ENCODE results near the gene MAP3K1. TPM values are rescaled to one million over a fixed set of nuclear protein-coding genes. Genes with fewer than 3 reads are reported as not detected.
A peak's percentile ranks its signal among the peaks of the same experiment; 100 is the strongest.

MAP3K1 gene
- total and polyA plus RNA-seq, 9 of the 15 experiments (the other 6 are each of a cell fraction or from before 2014, with no cell fraction given) = 3.9 to 13.9 (median 7.5) TPM

GRCh38 chr5:56803894-56804293 is 11.5 kb upstream of the MAP3K1 start:
- Histone ChIP-seq H3K4me1 (replicated peaks in 1 of 2; ENCODE audit: control insufficient read depth in 2 of 2, insufficient read depth in 2 of 2, low read length in 2 of 2) (no peaks in the 10 kb centered on the region), H3K4me2 (ENCODE audit: insufficient read depth, low read length) (no peak overlapping the region), H3K9ac (ENCODE audit: insufficient read depth in 1 of 2, low read depth in 2 of 2, low read length in 2 of 2) (no peak overlapping the region), H2AFZ (ENCODE audit: low read depth, low read length) (no peak overlapping the region), H3K9me1 (ENCODE audit: control insufficient read depth, insufficient read depth, low read length) (no peaks in the 10 kb centered on the region), H3K79me2 (ENCODE audit: control insufficient read depth, insufficient read depth, low read length) (no peaks in the 10 kb centered on the region), H3K9me3 (replicated peaks; ENCODE audit: control insufficient read depth, insufficient read depth, low read depth, low read length) (no peaks in the 10 kb centered on the region), H4K20me1 (replicated peaks; ENCODE audit: control insufficient read depth, insufficient read depth, low read length) (no peaks in the 10 kb centered on the region), H3K4me3 (no peak overlapping the region), H3K36me3 (ENCODE audit: control insufficient read depth, insufficient read depth, low read length) (no peaks in the 10 kb centered on the region), H3K27me3 (ENCODE audit: control insufficient read depth in 2 of 2, insufficient read depth in 2 of 2, low read length in 2 of 2) (peaks cover 0 to 4% of the 10 kb centered on the region in 2 experiments; a peak in 1 of 5 replicates), H3K27ac (ENCODE audit: extremely low read depth, low read depth, low read length) (no peak overlapping the region)
- BruUV-seq (replicated peaks) = no TSS peak
- FAIRE-seq (no peak), ATAC-seq (no peak), DNase-seq (ENCODE audit: extremely low read depth in 1 of 4, low spot score in 3 of 4) (no peak)
- WGBS (ENCODE audit: insufficient coverage, low coverage, missing lambda C conversion rate) = 6% methylated on average over 1 of the region's 1 CpG
- intact Hi-C loops (cut with micrococcal nuclease) (no loop called here), in situ Hi-C loops (cut with MboI) (no loop called here)
- ChIA-PET POLR2A (interaction anchor here (1.4 kb wide), 1 partner anchor 13 kb away, joined by 3 read pairs; no protein-coding TSS in a partner anchor), CTCF (ENCODE audit: low intra/inter-chr PET ratio) (no interaction called here)
- no peak for TF ChIP-seq NR1H2 (CRISPR knock-in tag; IDR thresholded peaks at IDR 0.05)
- no peak for TF ChIP-seq FOXA3 (CRISPR knock-in tag; conservative IDR thresholded peaks at IDR 0.05 in 1 of 2, IDR thresholded peaks at IDR 0.05 in 1 of 2)
- TF ChIP-seq POLR3G (IDR thresholded peaks at IDR 0.05; ENCODE audit: extremely low read depth, insufficient read length, insufficient replicate concordance) = no peak
- TF ChIP-seq STAG1 (CRISPR knock-in tag; IDR thresholded peaks at IDR 0.05; ENCODE audit: borderline replicate concordance) = no peak
- TF ChIP-seq ILK (tag; IDR thresholded peaks at IDR 0.05; ENCODE audit: borderline replicate concordance, low read depth) = no peak

GRCh38 chr5:56807679-56808078 is 7.7 kb upstream of the MAP3K1 start:
- H3K9me3 ChIP-seq (replicated peaks; ENCODE audit: control insufficient read depth, insufficient read depth, low read depth, low read length) = no peaks in the 10 kb centered on the region
- H3K27ac ChIP-seq (ENCODE audit: extremely low read depth, low read depth, low read length) = no peak overlapping the region
- BruUV-seq (replicated peaks) = no TSS peak
- H3K27me3 ChIP-seq (ENCODE audit: control insufficient read depth in 2 of 2, insufficient read depth in 2 of 2, low read length in 2 of 2) = no peaks in the 10 kb centered on the region
- WGBS (ENCODE audit: insufficient coverage, low coverage, missing lambda C conversion rate) = 26% methylated on average over 5 of the region's 5 CpGs
- FAIRE-seq (no peak), ATAC-seq (no peak), DNase-seq (ENCODE audit: extremely low read depth in 1 of 4, low spot score in 3 of 4) (no peak)
- in situ Hi-C loops (cut with MboI) (no loop called here), intact Hi-C loops (cut with micrococcal nuclease) (no loop called here)
- ChIA-PET POLR2A (interaction anchor here (0.7 kb wide), 1 partner anchor 103 kb away, joined by 3 read pairs; no protein-coding TSS in a partner anchor), CTCF (ENCODE audit: low intra/inter-chr PET ratio) (no interaction called here)
- no peaks in the 10 kb centered on the region for H3K9me1 ChIP-seq (ENCODE audit: control insufficient read depth, insufficient read depth, low read length)
- H2AFZ ChIP-seq (ENCODE audit: low read depth, low read length) = no peak overlapping the region
- TF ChIP-seq ZNF507 (tag; conservative IDR thresholded peaks at IDR 0.05) (no peak), CEBPB (tag; IDR thresholded peaks at IDR 0.05) (peak; percentile 33; the same call in 1 of the 2 replicates)
- H3K79me2 ChIP-seq (ENCODE audit: control insufficient read depth, insufficient read depth, low read length) = no peaks in the 10 kb centered on the region
- H3K4me1 ChIP-seq (replicated peaks in 1 of 2; ENCODE audit: control insufficient read depth in 2 of 2, insufficient read depth in 2 of 2, low read length in 2 of 2) = peaks cover 5 to 11% of the 10 kb centered on the region in 2 experiments; a peak in 4 of 5 replicates
- H4K20me1 ChIP-seq (replicated peaks; ENCODE audit: control insufficient read depth, insufficient read depth, low read length) = no peaks in the 10 kb centered on the region
- no peak overlapping the region for H3K9ac ChIP-seq (ENCODE audit: insufficient read depth in 1 of 2, low read depth in 2 of 2, low read length in 2 of 2)
- no peak overlapping the region for H3K4me3 ChIP-seq
- no peak overlapping the region for H3K4me2 ChIP-seq (ENCODE audit: insufficient read depth, low read length)
- no peaks in the 10 kb centered on the region for H3K36me3 ChIP-seq (ENCODE audit: control insufficient read depth, insufficient read depth, low read length)
